Measurements from ENCODE around the gene KNTC1. TPM values are rescaled to one million over a fixed set of nuclear protein-coding genes. Genes with fewer than 3 reads are reported as not detected.

KNTC1 gene
- total and polyA plus RNA-seq, 2 of the 8 experiments (the other 6 are each of a cell fraction or from before 2014, with no cell fraction given): 52.7 to 80.2 TPM

DNA sequence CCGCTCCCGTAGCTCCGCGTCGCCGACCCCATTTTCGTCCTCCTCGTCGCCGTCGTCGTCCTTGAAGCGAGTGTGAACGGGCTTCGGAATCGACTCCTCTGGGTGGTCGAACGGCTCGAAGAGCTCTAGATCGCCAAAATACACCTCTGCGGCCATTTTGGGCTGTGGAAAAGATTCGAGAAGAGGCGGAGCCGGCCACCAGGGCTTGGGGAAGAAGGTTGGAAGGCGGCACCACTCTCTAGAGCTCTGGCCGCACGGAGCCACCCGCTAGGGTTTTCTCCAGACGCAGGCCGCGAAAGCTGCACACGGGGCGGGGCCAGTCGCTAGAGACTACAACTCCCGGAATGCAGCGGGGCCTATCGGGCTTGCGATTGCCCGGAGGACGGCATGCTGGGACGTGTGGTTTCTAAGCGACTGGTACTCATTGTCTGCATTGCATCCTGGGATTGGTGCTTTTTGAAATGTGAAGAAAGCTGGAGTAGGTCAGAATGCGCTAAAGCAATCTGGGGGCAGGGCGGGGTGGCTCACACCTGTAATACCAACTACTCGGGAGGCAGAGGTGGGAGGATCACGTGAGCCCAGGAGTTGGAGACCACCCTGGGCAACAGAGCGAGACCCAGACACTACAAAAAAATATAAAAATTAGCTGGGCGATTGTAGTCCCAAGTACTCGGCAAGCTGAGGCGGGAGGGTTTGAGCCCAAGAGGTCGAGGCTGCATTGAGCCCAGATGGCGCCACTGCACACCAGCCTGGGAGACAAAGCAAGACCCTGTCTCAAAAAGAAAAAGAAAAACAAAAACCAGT lies 26.2 kb upstream of the KNTC1 start, which contains the start of gene ZCCHC8 (continued):
- no peak for TF ChIP-seq MAFK (IDR thresholded peaks at IDR 0.05; ENCODE audit: low read depth, low read length)
- no peak for TF ChIP-seq BACH1 (IDR thresholded peaks at IDR 0.05; ENCODE audit: low read length)
- peak; percentile 37 for TF ChIP-seq KDM4A (IDR thresholded peaks at IDR 0.05; ENCODE audit: low read depth, low read length, severe bottlenecking)
- no peak for TF ChIP-seq RAD21 (IDR thresholded peaks at IDR 0.05 in 1 of 2, conservative IDR thresholded peaks at IDR 0.05 in 1 of 2; ENCODE audit: low read depth in 2 of 2, low read length in 2 of 2)
- TF ChIP-seq BCL11A (IDR thresholded peaks at IDR 0.05; ENCODE audit: low read depth in 2 of 2, low read length in 2 of 2): no peak
- no peak for TF ChIP-seq HDAC6 (IDR thresholded peaks at IDR 0.05; ENCODE audit: low read depth, low read length)
- TF ChIP-seq MAX (IDR thresholded peaks at IDR 0.05): peak; percentile 58; the same call in 1 of the 2 replicates
- TF ChIP-seq HDAC2 (IDR thresholded peaks at IDR 0.05; ENCODE audit: borderline replicate concordance in 1 of 2, low read depth in 2 of 2, low read length in 2 of 2): no peak
- no peak for TF ChIP-seq CBX8 (IDR thresholded peaks at IDR 0.05; ENCODE audit: borderline replicate concordance, low read depth, low read length)
- no peak for TF ChIP-seq SRF (IDR thresholded peaks at IDR 0.05; ENCODE audit: low read depth, low read length)
- no peak for TF ChIP-seq SAP30 (IDR thresholded peaks at IDR 0.05; ENCODE audit: insufficient read depth, insufficient replicate concordance, low read length)
- peak; percentile 93 for TF ChIP-seq TBP (IDR thresholded peaks at IDR 0.05; ENCODE audit: low read depth, low read length)
- TF ChIP-seq POLR2AphosphoS5 (IDR thresholded peaks at IDR 0.05; ENCODE audit: low read depth, low read length): peak; percentile 78; the same call in 1 of the 2 replicates
- no peak for TF ChIP-seq JUN (IDR thresholded peaks at IDR 0.05; ENCODE audit: low read depth, low read length)
- no peak for TF ChIP-seq CHD2 (IDR thresholded peaks at IDR 0.05; ENCODE audit: low read length)
- TF ChIP-seq CBX5 (IDR thresholded peaks at IDR 0.05; ENCODE audit: low read depth, low read length): no peak
- no peak for TF ChIP-seq ZNF274 (IDR thresholded peaks at IDR 0.05; ENCODE audit: borderline replicate concordance, extremely low read depth, low read length)
- no peak for TF ChIP-seq RXRA (IDR thresholded peaks at IDR 0.05; ENCODE audit: insufficient read depth, low read depth, low read length)
- TF ChIP-seq NRF1 (IDR thresholded peaks at IDR 0.05; ENCODE audit: low read depth, low read length): no peak
- no peak for TF ChIP-seq RFX5 (IDR thresholded peaks at IDR 0.05; ENCODE audit: borderline replicate concordance, low read depth, low read length)
- TF ChIP-seq POU5F1 (IDR thresholded peaks at IDR 0.05; ENCODE audit: low read depth, low read length): no peak
- peak; percentile 65 for TF ChIP-seq CREB1 (IDR thresholded peaks at IDR 0.05)
- TF ChIP-seq JUND (IDR thresholded peaks at IDR 0.05; ENCODE audit: low read length): no peak
- peak; percentile 81 to 85 for TF ChIP-seq POLR2A (IDR thresholded peaks at IDR 0.05; ENCODE audit: control extremely low read depth in 1 of 2, low read depth in 2 of 2, low read length in 2 of 2)
- peak in 1 of 2 experiments; percentile 4; a peak in 1 of 3 replicates for TF ChIP-seq EP300 (IDR thresholded peaks at IDR 0.05; ENCODE audit: borderline replicate concordance in 1 of 2, low read depth in 2 of 2, low read length in 2 of 2)
